ENCODE measurements around the gene LPP. TPM values are rescaled to one million over a fixed set of nuclear protein-coding genes. Genes with fewer than 3 reads are reported as not detected.

Gene LPP
- total and polyA plus RNA-seq, 5 donors from 2014 or later = 14.5 to 102 (median 21.7) TPM

GRCh38 chr3:188875413-188875812 lies 721.5 kb downstream of the LPP start:
- Mint-ChIP-seq H3K4me1 (no peaks in the 10 kb centered on the region), H3K27me3 (no peaks in the 10 kb centered on the region), H3K27ac (no peak overlapping the region), H3K4me3 (no peak overlapping the region), H3K9me3 (no peaks in the 10 kb centered on the region), H3K36me3 (peaks cover 37% of the 10 kb centered on the region)
- H3K9me3 ChIP-seq (ENCODE audit: control insufficient read depth in 2 of 2, low read length in 2 of 2) = no peaks in the 10 kb centered on the region
- H3K27ac ChIP-seq (ENCODE audit: insufficient read depth, low read length, poor library complexity, severe bottlenecking) = no peak overlapping the region
- DNase-seq (no peak), ATAC-seq (ENCODE audit: low read depth in 2 of 2) (no peak)
- no peaks in the 10 kb centered on the region for H3K27me3 ChIP-seq (ENCODE audit: control insufficient read depth, insufficient read depth, low read length)
- no peak overlapping the region for H3K4me3 ChIP-seq (ENCODE audit: low read depth, low read length)
- H3K4me1 ChIP-seq (ENCODE audit: control insufficient read depth, insufficient read depth, low read length, poor library complexity, severe bottlenecking) = no peaks in the 10 kb centered on the region
- peaks cover 27% of the 10 kb centered on the region for H3K36me3 ChIP-seq (ENCODE audit: control insufficient read depth, insufficient read depth, low read length)

GRCh38 chr3:188876370-188876769 lies 722.4 kb downstream of the LPP start:
- no peaks in the 10 kb centered on the region for H3K27me3 Mint-ChIP-seq
- H3K36me3 Mint-ChIP-seq = peaks cover 41% of the 10 kb centered on the region

GRCh38 chr3:188877381-188877780 lies 723.4 kb downstream of the LPP start:
- Histone ChIP-seq H3K27me3 (ENCODE audit: control insufficient read depth, insufficient read depth, low read length) (no peaks in the 10 kb centered on the region), H3K27ac (ENCODE audit: insufficient read depth, low read length, poor library complexity, severe bottlenecking) (no peak overlapping the region), H3K4me3 (ENCODE audit: low read depth, low read length) (no peak overlapping the region), H3K4me1 (ENCODE audit: control insufficient read depth, insufficient read depth, low read length, poor library complexity, severe bottlenecking) (no peaks in the 10 kb centered on the region), H3K9me3 (ENCODE audit: control insufficient read depth in 2 of 2, low read length in 2 of 2) (no peaks in the 10 kb centered on the region), H3K36me3 (ENCODE audit: control insufficient read depth, insufficient read depth, low read length) (peaks cover 25% of the 10 kb centered on the region)
- no peaks in the 10 kb centered on the region for H3K9me3 Mint-ChIP-seq
- no peak overlapping the region for H3K4me3 Mint-ChIP-seq
- ATAC-seq (ENCODE audit: low read depth in 2 of 2) = no peak
- no peaks in the 10 kb centered on the region for H3K27me3 Mint-ChIP-seq
- no peak overlapping the region for H3K27ac Mint-ChIP-seq
- H3K4me1 Mint-ChIP-seq = no peaks in the 10 kb centered on the region
- DNase-seq = no peak
- peaks cover 44% of the 10 kb centered on the region for H3K36me3 Mint-ChIP-seq

More at GRCh38 chr3:188876370-188876769, 722.4 kb downstream of the LPP start:
- DNase-seq (no peak), ATAC-seq (ENCODE audit: low read depth in 2 of 2) (no peak)
- Histone ChIP-seq H3K4me1 (ENCODE audit: control insufficient read depth, insufficient read depth, low read length, poor library complexity, severe bottlenecking) (no peaks in the 10 kb centered on the region), H3K4me3 (ENCODE audit: low read depth, low read length) (no peak overlapping the region), H3K36me3 (ENCODE audit: control insufficient read depth, insufficient read depth, low read length) (peaks cover 27% of the 10 kb centered on the region), H3K27ac (ENCODE audit: insufficient read depth, low read length, poor library complexity, severe bottlenecking) (no peak overlapping the region), H3K27me3 (ENCODE audit: control insufficient read depth, insufficient read depth, low read length) (no peaks in the 10 kb centered on the region), H3K9me3 (ENCODE audit: control insufficient read depth in 2 of 2, low read length in 2 of 2) (no peaks in the 10 kb centered on the region)
- Mint-ChIP-seq H3K4me3 (no peak overlapping the region), H3K27ac (no peak overlapping the region), H3K9me3 (no peaks in the 10 kb centered on the region), H3K4me1 (no peaks in the 10 kb centered on the region)

GRCh38 chr3:188878076-188878475 lies 724.1 kb downstream of the LPP start:
- Histone ChIP-seq H3K9me3 (ENCODE audit: control insufficient read depth in 2 of 2, low read length in 2 of 2) (no peaks in the 10 kb centered on the region), H3K27ac (ENCODE audit: insufficient read depth, low read length, poor library complexity, severe bottlenecking) (no peak overlapping the region), H3K4me3 (ENCODE audit: low read depth, low read length) (no peak overlapping the region), H3K4me1 (ENCODE audit: control insufficient read depth, insufficient read depth, low read length, poor library complexity, severe bottlenecking) (no peaks in the 10 kb centered on the region), H3K27me3 (ENCODE audit: control insufficient read depth, insufficient read depth, low read length) (no peaks in the 10 kb centered on the region), H3K36me3 (ENCODE audit: control insufficient read depth, insufficient read depth, low read length) (peaks cover 22% of the 10 kb centered on the region)
- ATAC-seq (ENCODE audit: low read depth in 2 of 2) (no peak), DNase-seq (no peak)
- H3K36me3 Mint-ChIP-seq = peaks cover 43% of the 10 kb centered on the region
- H3K4me3 Mint-ChIP-seq = no peak overlapping the region
- H3K9me3 Mint-ChIP-seq = no peaks in the 10 kb centered on the region
- no peaks in the 10 kb centered on the region for H3K27me3 Mint-ChIP-seq
- no peak overlapping the region for H3K27ac Mint-ChIP-seq
- H3K4me1 Mint-ChIP-seq = no peaks in the 10 kb centered on the region

- DNase-seq = no peak
- no peaks in the 10 kb centered on the region for H3K36me3 ChIP-seq (ENCODE audit: control insufficient read depth, insufficient read depth, low read length)
- no peaks in the 10 kb centered on the region for H3K27me3 ChIP-seq (ENCODE audit: control insufficient read depth, insufficient read depth, low read length)
- peaks cover 29% of the 10 kb centered on the region for H3K36me3 Mint-ChIP-seq
- H3K4me3 ChIP-seq (ENCODE audit: low read depth, low read length) = no peak overlapping the region
- no peaks in the 10 kb centered on the region for H3K9me3 Mint-ChIP-seq
- no peaks in the 10 kb centered on the region for H3K4me1 ChIP-seq (ENCODE audit: control insufficient read depth, insufficient read depth, low read length, poor library complexity, severe bottlenecking)
- H3K27ac ChIP-seq (ENCODE audit: insufficient read depth, low read length, poor library complexity, severe bottlenecking) = no peak overlapping the region
- H3K27ac Mint-ChIP-seq = no peak overlapping the region
- no peak for ATAC-seq (ENCODE audit: low read depth in 2 of 2)
- no peaks in the 10 kb centered on the region for H3K4me1 Mint-ChIP-seq
- H3K4me3 Mint-ChIP-seq = no peak overlapping the region
- no peaks in the 10 kb centered on the region for H3K9me3 ChIP-seq (ENCODE audit: control insufficient read depth in 2 of 2, low read length in 2 of 2)
- H3K27me3 Mint-ChIP-seq = no peaks in the 10 kb centered on the region
Measured at GRCh38 chr3:188881954-188882641, 728.1 kb downstream of the LPP start.

GRCh38 chr3:188884299-188885043 lies 730.5 kb downstream of the LPP start:
- Mint-ChIP-seq H3K9me3 (peaks cover 0 to 1% (median 0%) of the 10 kb centered on the region in 7 donors), H3K4me1 (no peaks in the 10 kb centered on the region), H3K27me3 (no peaks in the 10 kb centered on the region), H3K27ac (no peak overlapping the region), H3K4me3 (no peak overlapping the region), H3K36me3 (peaks cover 34% of the 10 kb centered on the region)
- H3K4me1 ChIP-seq (ENCODE audit: control insufficient read depth, insufficient read depth, low read length, poor library complexity, severe bottlenecking) = no peaks in the 10 kb centered on the region
- H3K9me3 ChIP-seq (ENCODE audit: control insufficient read depth in 2 of 2, low read length in 2 of 2) = no peaks in the 10 kb centered on the region
- H3K4me3 ChIP-seq (ENCODE audit: low read depth, low read length) = no peak overlapping the region
- H3K27ac ChIP-seq (ENCODE audit: insufficient read depth, low read length, poor library complexity, severe bottlenecking) = no peak overlapping the region
- no peaks in the 10 kb centered on the region for H3K27me3 ChIP-seq (ENCODE audit: control insufficient read depth, insufficient read depth, low read length)
- DNase-seq = no peak
- peaks cover 1% of the 10 kb centered on the region for H3K36me3 ChIP-seq (ENCODE audit: control insufficient read depth, insufficient read depth, low read length)
- no peak for ATAC-seq (ENCODE audit: low read depth in 2 of 2)

GRCh38 chr3:188888321-188889053 lies 734.5 kb downstream of the LPP start:
- Mint-ChIP-seq H3K27me3 (no peaks in the 10 kb centered on the region), H3K9me3 (peaks cover 0 to 2% (median 0%) of the 10 kb centered on the region in 7 donors), H3K36me3 (peaks cover 21% of the 10 kb centered on the region), H3K27ac (no peak overlapping the region), H3K4me3 (no peak overlapping the region), H3K4me1 (no peaks in the 10 kb centered on the region)
- Histone ChIP-seq H3K4me1 (ENCODE audit: control insufficient read depth, insufficient read depth, low read length, poor library complexity, severe bottlenecking) (no peaks in the 10 kb centered on the region), H3K9me3 (ENCODE audit: control insufficient read depth in 2 of 2, low read length in 2 of 2) (no peaks in the 10 kb centered on the region), H3K4me3 (ENCODE audit: low read depth, low read length) (no peak overlapping the region), H3K27ac (ENCODE audit: insufficient read depth, low read length, poor library complexity, severe bottlenecking) (no peak overlapping the region), H3K27me3 (ENCODE audit: control insufficient read depth, insufficient read depth, low read length) (no peaks in the 10 kb centered on the region), H3K36me3 (ENCODE audit: control insufficient read depth, insufficient read depth, low read length) (peaks cover 1% of the 10 kb centered on the region)
- ATAC-seq (ENCODE audit: low read depth in 2 of 2) (no peak), DNase-seq (no peak)

Data from CD4-positive, CD25-positive, alpha-beta regulatory T cell (primary cell).